Measurements from ENCODE around the gene ARID2. TPM values are rescaled to one million over a fixed set of nuclear protein-coding genes. Genes with fewer than 3 reads are reported as not detected.

ARID2 gene
- total and polyA plus RNA-seq, 2 of the 13 experiments (the other 11 are each of a cell fraction or from before 2014, with no cell fraction given) = 15.9 to 22.2 TPM

GRCh38 chr12:45946435-45946834 is 216.9 kb downstream of the ARID2 start (continued):
- TF ChIP-seq NRL (CRISPR knock-in tag; IDR thresholded peaks at IDR 0.05; ENCODE audit: borderline replicate concordance) (no peak), ZSCAN30 (CRISPR knock-in tag; IDR thresholded peaks at IDR 0.05) (no peak), ZNF451 (CRISPR knock-in tag; IDR thresholded peaks at IDR 0.05) (no peak), ZNF282 (IDR thresholded peaks at IDR 0.05; ENCODE audit: partially characterized antibody) (no peak), CREBL2 (CRISPR knock-in tag; IDR thresholded peaks at IDR 0.05; ENCODE audit: borderline replicate concordance) (no peak), CBX2 (IDR thresholded peaks at IDR 0.05; ENCODE audit: low read depth, low read length) (no peak), CBX2 (CRISPR knock-in tag; IDR thresholded peaks at IDR 0.05; ENCODE audit: low read depth) (no peak), ZNF556 (CRISPR knock-in tag; IDR thresholded peaks at IDR 0.05; ENCODE audit: borderline replicate concordance) (no peak), FOXM1 (CRISPR knock-in tag; IDR thresholded peaks at IDR 0.05) (no peak), ELF3 (CRISPR knock-in tag; IDR thresholded peaks at IDR 0.05) (no peak)

GRCh38 chr12:45948546-45948945 is 219.0 kb downstream of the ARID2 start:
- no peaks in the 10 kb centered on the region for H3K79me2 ChIP-seq (ENCODE audit: insufficient read depth, low read length)
- H4K20me1 ChIP-seq (ENCODE audit: insufficient read depth, low read length) = no peaks in the 10 kb centered on the region; the same call in 1 of the 2 replicates
- ChIA-PET CTCF (ENCODE audit: low intra/inter-chr PET ratio, low total read pairs) (no interaction called here), POLR2A (no interaction called here)
- TF ChIP-seq YEATS2 (CRISPR knock-in tag; IDR thresholded peaks at IDR 0.05; ENCODE audit: borderline replicate concordance) = no peak
- peak; percentile 30 to 65; a peak in 3 of 4 replicates for TF ChIP-seq MAFK (conservative IDR thresholded peaks at IDR 0.05 in 1 of 2, IDR thresholded peaks at IDR 0.05 in 1 of 2; ENCODE audit: low read length in 2 of 2)
- no peak for TF ChIP-seq JUNB (CRISPR knock-in tag; IDR thresholded peaks at IDR 0.05; ENCODE audit: borderline replicate concordance)
- TF ChIP-seq MAFF (IDR thresholded peaks at IDR 0.05; ENCODE audit: low read depth, low read length) = peak; percentile 53
- TF ChIP-seq SP1 (IDR thresholded peaks at IDR 0.05) = no peak
- TF ChIP-seq SP1 (CRISPR knock-in tag; IDR thresholded peaks at IDR 0.05) = no peak
- TF ChIP-seq ELF4 (CRISPR knock-in tag; IDR thresholded peaks at IDR 0.05; ENCODE audit: borderline replicate concordance) = no peak
- H3K4me3 ChIP-seq (replicated peaks in 1 of 3; ENCODE audit: insufficient read depth in 1 of 3, low read depth in 2 of 3, low read length in 3 of 3) = no peak overlapping the region
- DNase-seq (ENCODE audit: low spot score) = no peak
- H3K27ac ChIP-seq (ENCODE audit: extremely low read length, insufficient read depth, low read length) = no peak overlapping the region
- BruUV-seq (replicated peaks) = no TSS peak
- in situ Hi-C loops (cut with HindIII; ENCODE audit: extremely low pct_ligation_motif_present, low pct_unique_long_range_greater_than_20kb) (no loop called here), intact Hi-C loops (cut with micrococcal nuclease; ENCODE audit: unreplicated experiment) (no loop called here)
- no peak overlapping the region for H2AFZ ChIP-seq (ENCODE audit: low read length)
- H3K27me3 ChIP-seq (ENCODE audit: control insufficient read depth in 1 of 2, insufficient read depth in 2 of 2, low read length in 2 of 2) = no peaks in the 10 kb centered on the region
- FAIRE-seq = no peak
- no peak overlapping the region for H3K4me2 ChIP-seq (ENCODE audit: low read depth, low read length)
- no peaks in the 10 kb centered on the region for H3K9me3 ChIP-seq (ENCODE audit: low read length)
- H3K9ac ChIP-seq (ENCODE audit: insufficient read depth, low read depth, low read length) = no peak overlapping the region
- ATAC-seq = no peak
- H3K36me3 ChIP-seq (replicated peaks in 1 of 2; ENCODE audit: control insufficient read depth in 1 of 2, insufficient read depth in 2 of 2, low read length in 2 of 2) = peaks cover 9 to 55% of the 10 kb centered on the region in 2 experiments
- H3K4me1 ChIP-seq (ENCODE audit: insufficient read depth, low read length) = no peaks in the 10 kb centered on the region

Small RNAs within 50 kb of the gene (small RNA-seq; reads per million reads assigned to genes)
- 0 reads per million in 3 experiments for gene RN7SL246P (ENCODE audit: insufficient read depth in 2 of 3, insufficient read length in 3 of 3, low read depth in 2 of 3, low replicate concordance in 1 of 3)

Measured in HepG2 (cell line).